D721Med (cell line): ENCODE results near the gene CLN6.

Experiments
- DNase-seq: peaks from one replicate; pipeline ENCODE4 v3.0.0; 2011; ENCODE audit warnings: low spot score; ENCODE audit not compliant: insufficient read length
- FAIRE-seq: peaks from 2 replicates; lab custom pipeline; 2011; peaks lifted over from hg19 to GRCh38; lab: Jason Lieb, UNC
- TF ChIP-seq, protein P1 (sequence below): IDR thresholded peaks from 2 replicates; pipeline ENCODE4 v1.5.1; 2012; ENCODE audit warnings: mild to moderate bottlenecking, control low read depth; ENCODE audit not compliant: insufficient read depth; ENCODE audit errors: missing control alignments

CLN6 gene

GRCh38 chr15:68199340-68199739 lies 30.2 kb downstream of the CLN6 start:
- FAIRE-seq (no peak), DNase-seq (no peak)
- TF ChIP-seq, protein P1, sequence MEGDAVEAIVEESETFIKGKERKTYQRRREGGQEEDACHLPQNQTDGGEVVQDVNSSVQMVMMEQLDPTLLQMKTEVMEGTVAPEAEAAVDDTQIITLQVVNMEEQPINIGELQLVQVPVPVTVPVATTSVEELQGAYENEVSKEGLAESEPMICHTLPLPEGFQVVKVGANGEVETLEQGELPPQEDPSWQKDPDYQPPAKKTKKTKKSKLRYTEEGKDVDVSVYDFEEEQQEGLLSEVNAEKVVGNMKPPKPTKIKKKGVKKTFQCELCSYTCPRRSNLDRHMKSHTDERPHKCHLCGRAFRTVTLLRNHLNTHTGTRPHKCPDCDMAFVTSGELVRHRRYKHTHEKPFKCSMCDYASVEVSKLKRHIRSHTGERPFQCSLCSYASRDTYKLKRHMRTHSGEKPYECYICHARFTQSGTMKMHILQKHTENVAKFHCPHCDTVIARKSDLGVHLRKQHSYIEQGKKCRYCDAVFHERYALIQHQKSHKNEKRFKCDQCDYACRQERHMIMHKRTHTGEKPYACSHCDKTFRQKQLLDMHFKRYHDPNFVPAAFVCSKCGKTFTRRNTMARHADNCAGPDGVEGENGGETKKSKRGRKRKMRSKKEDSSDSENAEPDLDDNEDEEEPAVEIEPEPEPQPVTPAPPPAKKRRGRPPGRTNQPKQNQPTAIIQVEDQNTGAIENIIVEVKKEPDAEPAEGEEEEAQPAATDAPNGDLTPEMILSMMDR, result no peak

DNA sequence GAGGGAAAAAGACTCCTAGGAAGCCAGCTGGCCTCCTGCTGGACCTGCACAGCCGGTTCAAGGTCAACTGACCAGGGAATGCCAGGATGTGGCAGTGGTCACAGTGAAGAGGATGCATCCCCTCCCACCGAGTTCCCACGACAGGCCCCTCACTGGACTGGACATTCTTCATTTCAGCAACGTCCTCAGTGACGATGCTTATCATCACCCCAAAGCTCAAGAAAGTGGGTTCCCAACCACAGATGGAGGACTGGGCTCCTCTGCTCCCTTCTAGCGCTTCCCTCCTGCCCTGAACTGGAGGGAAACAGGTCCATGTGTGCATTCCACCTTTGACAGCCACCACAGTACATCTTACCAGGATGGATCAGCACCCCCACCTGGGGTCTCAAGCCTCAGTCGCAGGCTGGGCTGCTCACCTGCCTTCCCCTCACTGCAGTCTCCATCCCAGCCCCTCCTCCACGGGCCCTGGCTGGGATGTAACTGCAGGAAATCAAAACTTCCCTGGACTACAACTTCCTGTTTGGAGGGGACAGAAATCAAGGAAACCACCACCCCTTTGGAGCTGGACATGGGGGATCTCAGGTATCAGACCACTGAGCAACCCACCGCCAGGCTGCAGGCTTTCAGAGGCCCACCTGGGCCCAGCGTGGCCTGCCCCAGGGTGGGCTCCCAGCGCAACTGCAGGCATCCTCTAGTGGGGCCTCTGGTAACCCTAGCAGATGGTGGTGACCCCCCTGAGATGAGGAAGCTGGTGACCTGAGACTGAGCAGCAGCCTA lies 31.7 kb downstream of the CLN6 start:
- TF ChIP-seq, protein P1, result no peak
- FAIRE-seq, result no peak
- no peak for DNase-seq

- FAIRE-seq, result no peak
- TF ChIP-seq, protein P1, result no peak
- DNase-seq, result no peak
Observed at GRCh38 chr15:68197170-68197492, 32.4 kb downstream of the CLN6 start.

GRCh38 chr15:68196445-68197169 lies 32.9 kb downstream of the CLN6 start:
- DNase-seq (no peak), FAIRE-seq (no peak)
- TF ChIP-seq, protein P1, result no peak

DNA sequence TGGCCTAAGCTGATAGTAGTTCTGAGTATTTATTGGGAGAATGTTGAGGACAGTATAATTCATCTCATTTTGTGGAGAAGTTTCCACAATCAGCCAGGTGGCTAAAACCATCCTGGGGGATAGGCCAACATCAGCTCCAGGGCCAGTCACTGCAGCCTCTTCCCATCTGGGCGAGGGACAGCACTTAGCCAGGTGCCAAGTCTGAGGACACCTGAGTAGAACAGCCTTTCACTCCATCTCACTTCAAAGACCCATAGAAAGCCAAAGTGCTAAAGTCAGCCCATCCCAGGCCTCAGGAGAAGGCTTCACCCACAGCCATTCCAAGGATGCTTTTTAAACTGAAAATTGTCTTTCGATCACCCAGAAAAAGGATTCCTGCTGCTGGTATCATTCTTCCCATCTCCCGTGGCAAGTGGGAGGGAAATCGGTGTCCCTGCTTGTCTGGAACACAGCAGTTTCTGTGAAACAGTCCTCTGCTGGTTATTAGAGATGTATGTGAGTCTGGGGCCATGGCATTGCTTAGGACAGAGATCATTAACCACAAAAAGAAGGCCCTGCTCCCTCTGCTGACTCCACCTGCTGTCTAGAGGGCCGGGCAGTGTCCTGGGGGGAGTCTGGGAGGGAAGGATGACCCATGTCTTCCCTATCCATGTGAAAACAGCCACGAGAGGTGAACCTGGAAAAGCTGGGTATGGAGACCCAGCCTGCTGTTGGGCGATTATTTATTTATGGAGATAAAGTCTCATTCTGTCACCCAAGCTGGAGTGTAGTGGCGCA lies 34.0 kb downstream of the CLN6 start:
- no peak for DNase-seq
- TF ChIP-seq, protein P1, result no peak
- no peak for FAIRE-seq

GRCh38 chr15:68192804-68193486 lies 36.6 kb downstream of the CLN6 start:
- TF ChIP-seq, protein P1, result no peak
- FAIRE-seq (no peak), DNase-seq (no peak)
